Cardiac muscle cell (in vitro differentiated cells and primary cell): ENCODE data around the gene LGSN. TPM values are rescaled to one million over a fixed set of nuclear protein-coding genes. Genes with fewer than 3 reads are reported as not detected.

Experiments
- DNase-seq, 2 donors: peaks; one replicate each; pipeline versions ENCODE4 v3.0.0 to v3.0.0-alpha.2; 2010 to 2017; ENCODE audit warnings: low read depth in 1 of 2, low spot score in 1 of 2
- H3K27ac ChIP-seq: fragments of 200-600 bp; sonication (generic); 2 replicates; pipeline ENCODE4 v1.5.1; 2016
- H3K27me3 ChIP-seq: fragments of 200-600 bp; sonication (generic); 2 replicates; pipeline ENCODE4 v1.6.0; 2016; ENCODE audit warnings: control low read depth
- H3K36me3 ChIP-seq: fragments of 200-600 bp; sonication (generic); 2 replicates; pipeline ENCODE4 v1.5.1; 2016; ENCODE audit warnings: control low read depth
- H3K4me1 ChIP-seq: fragments of 200-600 bp; sonication (generic); 2 replicates; pipeline ENCODE4 v1.8.1; 2017; ENCODE audit warnings: low read depth, mild to moderate bottlenecking, mixed run types
- H3K4me3 ChIP-seq: fragments of 200-600 bp; sonication (generic); 2 replicates; pipeline ENCODE4 v1.5.1; 2016; ENCODE audit warnings: mild to moderate bottlenecking
- H3K9me3 ChIP-seq: fragments of 200-600 bp; sonication (generic); 2 replicates; pipeline ENCODE4 v1.5.1; 2017; ENCODE audit warnings: low read depth, mild to moderate bottlenecking, control low read depth
- CTCF ChIP-seq: IDR thresholded peaks from 2 replicates; pipeline ENCODE4 v1.5.1; 2012; ENCODE audit warnings: low read depth, mild to moderate bottlenecking, low read length
- polyA plus RNA-seq: library from polyadenylated mRNA; unstranded; fragments of >200 nt; fragmentation: Nextera tagmentation; extraction: Ambion mirVana; gene quantifications from 2 replicates; pipeline ENCODE4 v1.2.1, GENCODE V29; 2016
- total RNA-seq: library from RNA; depleted of rRNA; stranded (reverse); fragments of >200 nt; gene quantifications from 2 replicates; pipeline ENCODE4 v1.2.3, GENCODE V29; 2016

The LGSN gene
- total and polyA plus RNA-seq, 2 experiments from 2014 or later = not detected

GRCh38 chr6:63259153-63259552 lies 60.6 kb downstream of the LGSN start:
- Histone ChIP-seq H3K27me3 (no peaks in the 10 kb centered on the region), H3K27ac (no peak overlapping the region), H3K9me3 (no peaks in the 10 kb centered on the region), H3K36me3 (no peaks in the 10 kb centered on the region), H3K4me1 (peaks cover 10% of the 10 kb centered on the region), H3K4me3 (no peak overlapping the region)
- no peak for DNase-seq
- no peak for TF ChIP-seq CTCF

- Histone ChIP-seq H3K27ac (no peak overlapping the region), H3K36me3 (no peaks in the 10 kb centered on the region), H3K27me3 (no peaks in the 10 kb centered on the region), H3K9me3 (no peaks in the 10 kb centered on the region), H3K4me3 (no peak overlapping the region), H3K4me1 (no peaks in the 10 kb centered on the region)
- TF ChIP-seq CTCF = no peak
- no peak for DNase-seq
Measured at GRCh38 chr6:63249875-63250482, 69.8 kb downstream of the LGSN start.

- H3K4me3 ChIP-seq = no peak overlapping the region
- no peaks in the 10 kb centered on the region for H3K36me3 ChIP-seq
- no peaks in the 10 kb centered on the region for H3K9me3 ChIP-seq
- TF ChIP-seq CTCF = no peak
- no peak for DNase-seq
- H3K27me3 ChIP-seq = no peaks in the 10 kb centered on the region
- no peak overlapping the region for H3K27ac ChIP-seq
- no peaks in the 10 kb centered on the region for H3K4me1 ChIP-seq
Measured at GRCh38 chr6:63246581-63246980, 73.2 kb downstream of the LGSN start.

GRCh38 chr6:63245909-63246308 lies 73.9 kb downstream of the LGSN start:
- no peaks in the 10 kb centered on the region for H3K4me1 ChIP-seq
- no peak for TF ChIP-seq CTCF
- H3K27ac ChIP-seq = no peak overlapping the region
- H3K9me3 ChIP-seq = no peaks in the 10 kb centered on the region
- peak in 1 of 2 donors; percentile 2 for DNase-seq
- H3K36me3 ChIP-seq = no peaks in the 10 kb centered on the region
- no peaks in the 10 kb centered on the region for H3K27me3 ChIP-seq
- no peak overlapping the region for H3K4me3 ChIP-seq

GRCh38 chr6:63245420-63245819 lies 74.4 kb downstream of the LGSN start:
- Histone ChIP-seq H3K9me3 (no peaks in the 10 kb centered on the region), H3K4me1 (no peaks in the 10 kb centered on the region), H3K27me3 (no peaks in the 10 kb centered on the region), H3K4me3 (no peak overlapping the region), H3K36me3 (no peaks in the 10 kb centered on the region), H3K27ac (no peak overlapping the region)
- no peak for DNase-seq
- no peak for TF ChIP-seq CTCF
